Heart left ventricle (tissue), 16 donors: ENCODE data around the gene VANGL1. TPM values are rescaled to one million over a fixed set of nuclear protein-coding genes. Genes with fewer than 3 reads are reported as not detected.

Source experiments
- ATAC-seq, 4 donors: fragments of 200-7000 bp; cut with Tn5 transposase; one replicate each; pipeline ENCODE4 v1.9.1; 2020 to 2022; ENCODE audit warnings: moderate library complexity in 4 of 4, mild to moderate bottlenecking in 3 of 4, moderate number of reproducible peaks in 1 of 4
- DNase-seq, 5 donors: peaks; one replicate each; pipeline ENCODE4 v3.0.0-alpha.2; 2020
- H3K27ac ChIP-seq, 12 donors: fragments of 200-600 bp; sonication (generic) in 4 of 12; one replicate each; pipeline versions ENCODE4 v1.5.0 to v1.8.0; 2016 to 2022; ENCODE audit warnings: mild to moderate bottlenecking in 2 of 12
- H3K27me3 ChIP-seq, 9 donors: fragments of 200-600 bp; sonication (generic) in 2 of 9; one replicate each; pipeline versions ENCODE4 v1.5.1 to v1.8.0; 2016 to 2022; ENCODE audit warnings: mild to moderate bottlenecking in 3 of 9
- H3K36me3 ChIP-seq, 9 donors: fragments of 200-600 bp; sonication (generic) in 2 of 9; one replicate each; pipeline versions ENCODE4 v1.5.0 to v1.8.0; 2018 to 2022; ENCODE audit warnings: mild to moderate bottlenecking in 2 of 9
- H3K4me1 ChIP-seq, 12 donors: fragments of 200-600 bp; sonication (generic) in 4 of 12; one replicate each; pipeline versions ENCODE4 v1.5.0 to v1.8.0; 2016 to 2022; ENCODE audit warnings: mild to moderate bottlenecking in 3 of 12
- H3K4me3 ChIP-seq, 12 donors: fragments of 200-600 bp; sonication (generic) in 4 of 12; one replicate each; pipeline versions ENCODE4 v1.5.0 to v1.8.0; 2017 to 2022; ENCODE audit warnings: mild to moderate bottlenecking in 9 of 12, moderate library complexity in 4 of 12
- H3K9me3 ChIP-seq, 12 donors: fragments of 200-600 bp; sonication (generic) in 4 of 12; one replicate each; pipeline versions ENCODE4 v1.5.0 to v1.8.0; 2016 to 2022; ENCODE audit warnings: mild to moderate bottlenecking in 1 of 12
- CTCF ChIP-seq, 12 donors: fragments of 200-600 bp; sonication (generic) in 4 of 12; IDR thresholded peaks; one replicate each; pipeline versions ENCODE4 v1.5.0 to v1.8.0; 2018 to 2022; ENCODE audit warnings: antibody characterized with exemption in 12 of 12, mild to moderate bottlenecking in 5 of 12
- POLR2A ChIP-seq, 2 donors: fragments of 450-650 bp; IDR thresholded peaks; one replicate each; pipeline ENCODE4 v1.6.1; 2017; ENCODE audit warnings: antibody characterized with exemption in 2 of 2, mild to moderate bottlenecking in 2 of 2, moderate library complexity in 2 of 2
- WGBS, 4 donors: extraction: QIAGEN DNeasy Blood & Tissue Kit in 2 of 4; methylation state at CpG; one replicate each; pipeline versions ENCODE4 v1.1.5 to v1.1.7; 2013 to 2018; 5-methylcytosine and 5-hydroxymethylcytosine counted together
- intact Hi-C, 10 donors: fragments of 100-400 bp; cut with DNase I; formaldehyde crosslinking; loops; one replicate each; pipeline versions ENCODE4 v1.11.1 to v1.14.2; 2022
- polyA plus RNA-seq, 2 donors: library from polyadenylated mRNA; stranded (reverse); fragments of 200-250 nt; gene quantifications; one replicate each; pipeline ENCODE4 v1.2.3, GENCODE V29; 2013
- total RNA-seq, 9 donors: library from RNA; depleted of rRNA in 2 of 9; stranded (reverse); fragments of >200 nt in 2 of 9; fragmentation: NEBNext Ultra II Directional in 3 of 9; extraction: Animal tissue kit (Norgen Biotek cat#: 25700) in 3 of 9; gene quantifications; one replicate each; pipeline versions ENCODE4 v1.1.0 to v1.2.4, GENCODE V29; 2016 to 2023
- donor health status: ischemic (EF 13 %, LVEDD 7.1; RV severe dilation, severe dysfunction).
- donor health status: healthy with polysubstance abuse.
- donor health status: DM: no; HTN: yes; CAD: no.
- donor health status: DM: no; HTN: no; CAD: no.
- donor health status: ischemic (EF 25% LVEDD 6.9; RV normal size, moderate dysfunction).
- donor health status: ischemic (EF 25% LVEDD 5.7; RV mildly dilated, moderate dysfunction).
- donor health status: healthy.
- donor health status: DM: yes; HTN: yes; CAD: no.
- donor health status: ischemic (EF 35%, LVEDD 5.7; RV mildly dilated, moderate dysfunction).
- donor health status: nonischemic (EF 11% LVEDD 7.7; RV severe dilation, severe dysfunction).
- donor health status: DM: yes; HTN: yes; CAD: no.
- donor health status: PGD.
- donor health status: ischemic (EF 29% LVEDD 5.4; RV normal size, mild dysfunction).
- donor health status: nonischemic (EF 23%, LVEDD 6.1; RV moderate dilation, normal function).

The VANGL1 gene
- total and polyA plus RNA-seq, 11 donors, result 1.4 to 11.5 (median 6.9) TPM

GRCh38 chr1:115725600-115725999 lies 83.8 kb downstream of the VANGL1 start:
- H3K27me3 ChIP-seq, result no peaks in the 10 kb centered on the region
- intact Hi-C loops, result loop anchor here in 2 of 10 donors (5.0 kb wide), 2 partner anchors 37 to 42 kb away; partner anchors contain the start of gene CASQ2 (in 1 of the 2)
- H3K9me3 ChIP-seq, result no peaks in the 10 kb centered on the region
- peaks cover 0 to 75% (median 4%) of the 10 kb centered on the region in 9 donors for H3K36me3 ChIP-seq
- H3K4me1 ChIP-seq, result peaks cover 0 to 54% (median 28%) of the 10 kb centered on the region in 12 donors
- 41 to 67% (median 52%) methylated on average over 2 of the region's 2 CpGs for WGBS, 4 donors
- H3K27ac ChIP-seq, result peak overlapping the region in 7 of 12 donors; percentile 0 to 77 (median 28)
- no peak for TF ChIP-seq CTCF (IDR thresholded peaks at IDR 0.05)
- no peak for TF ChIP-seq POLR2A (IDR thresholded peaks at IDR 0.05)
- no peak overlapping the region for H3K4me3 ChIP-seq
- DNase-seq (no peak), ATAC-seq (no peak)

GRCh38 chr1:115726161-115726560 lies 84.4 kb downstream of the VANGL1 start:
- H3K27me3 ChIP-seq, result no peaks in the 10 kb centered on the region
- peaks cover 0 to 54% (median 28%) of the 10 kb centered on the region in 12 donors for H3K4me1 ChIP-seq
- no peak for DNase-seq
- no peak for ATAC-seq
- no peak overlapping the region for H3K4me3 ChIP-seq
- H3K36me3 ChIP-seq, result peaks cover 0 to 75% (median 4%) of the 10 kb centered on the region in 9 donors
- no peak for TF ChIP-seq CTCF (IDR thresholded peaks at IDR 0.05)
- TF ChIP-seq POLR2A (IDR thresholded peaks at IDR 0.05), result no peak
- WGBS, 4 donors, result 66 to 84% (median 75%) methylated on average over 3 of the region's 3 CpGs
- peak overlapping the region in 9 of 12 donors; percentile 3 to 77 (median 37) for H3K27ac ChIP-seq
- no peaks in the 10 kb centered on the region for H3K9me3 ChIP-seq
- intact Hi-C loops, result loop anchor here in 3 of 10 donors (2.0 to 5.0 kb wide), 3 partner anchors 36 to 41 kb away; partner anchors contain the start of gene CASQ2 (in 1 of the 3)

- Histone ChIP-seq H3K4me3 (no peak overlapping the region), H3K9me3 (no peaks in the 10 kb centered on the region), H3K27ac (peak overlapping the region in 7 of 12 donors; percentile 37 to 81 (median 73)), H3K4me1 (peaks cover 0 to 54% (median 29%) of the 10 kb centered on the region in 12 donors), H3K27me3 (no peaks in the 10 kb centered on the region), H3K36me3 (peaks cover 0 to 75% (median 7%) of the 10 kb centered on the region in 9 donors)
- ATAC-seq (no peak), DNase-seq (no peak)
- intact Hi-C loops, result loop anchor here in 3 of 10 donors (2.0 to 5.0 kb wide), 3 partner anchors 36 to 41 kb away; partner anchors contain the start of gene CASQ2 (in 1 of the 3)
- TF ChIP-seq CTCF (IDR thresholded peaks at IDR 0.05) (no peak), POLR2A (IDR thresholded peaks at IDR 0.05) (no peak)
Observed at GRCh38 chr1:115726570-115726969, 84.8 kb downstream of the VANGL1 start.

- ATAC-seq (peak; percentile 79 to 90 (median 82)), DNase-seq (peak; percentile 52 to 77 (median 65))
- Histone ChIP-seq H3K4me1 (peaks cover 0 to 54% (median 29%) of the 10 kb centered on the region in 12 donors), H3K4me3 (no peak overlapping the region), H3K27me3 (no peaks in the 10 kb centered on the region), H3K27ac (peak overlapping the region; percentile 52 to 88 (median 74)), H3K36me3 (peaks cover 0 to 79% (median 17%) of the 10 kb centered on the region in 9 donors), H3K9me3 (no peaks in the 10 kb centered on the region)
- intact Hi-C loops, result loop anchor here in 3 of 10 donors (2.0 to 5.0 kb wide), 3 partner anchors 35 to 40 kb away; partner anchors contain the start of gene CASQ2 (in 1 of the 3)
- WGBS, 4 donors, result 28 to 39% (median 35%) methylated on average over 7 of the region's 7 CpGs
- TF ChIP-seq POLR2A (IDR thresholded peaks at IDR 0.05), result no peak
- no peak for TF ChIP-seq CTCF (IDR thresholded peaks at IDR 0.05)
Observed at GRCh38 chr1:115727706-115728249, 86.0 kb downstream of the VANGL1 start.
